Endothelial cell of umbilical vein (primary cell): ENCODE data around the gene GAS7. TPM values are rescaled to one million over a fixed set of nuclear protein-coding genes. Genes with fewer than 3 reads are reported as not detected.

ENCODE experiments used
- BruUV-seq: library from RNA; stranded (reverse); fragments of 400-500 nt; replicated peaks from 2 replicates; lab custom pipeline; 2021; lab: Mats Ljungman, UMichigan
- CTCF ChIA-PET: fragments of 300-600, 350-600 bp; sonication (Branson Sonifier 250); formaldehyde crosslinking; loops from one replicate; lab custom pipeline; 2021; ENCODE audit warnings: antibody characterized with exemption, inconsistent platforms; lab: Charles Lee
- POLR2A ChIA-PET: fragments of 300-600, 350-600 bp; sonication (Branson Sonifier 250); formaldehyde crosslinking; loops from one replicate; lab custom pipeline; 2021; ENCODE audit warnings: antibody characterized with exemption, inconsistent platforms; lab: Charles Lee
- DNase-seq: peaks from one replicate; pipeline ENCODE4 v3.0.0-alpha.2; 2011; ENCODE audit warnings: low read depth, low spot score
- FAIRE-seq: peaks from 2 replicates; lab custom pipeline; 2011; peaks lifted over from hg19 to GRCh38; lab: Jason Lieb, UNC
- H2AFZ ChIP-seq: 2 replicates; pipeline ENCODE4 v1.6.0; 2012; ENCODE audit warnings: low read depth, low read length, control low read depth, inconsistent platforms
- H3K27ac ChIP-seq: 2 replicates; pipeline ENCODE4 v1.5.1; 2011; ENCODE audit warnings: low read depth, mild to moderate bottlenecking, control low read depth, low read length, moderate library complexity; ENCODE audit not compliant: insufficient read depth
- H3K27me3 ChIP-seq, 2 experiments: 2 replicates each; pipeline versions ENCODE4 v1.6.0 to v1.6.1; 2011; ENCODE audit warnings: low read length in 2 of 2, mixed read lengths in 1 of 2; ENCODE audit not compliant: control insufficient read depth in 2 of 2, insufficient read depth in 2 of 2
- H3K36me3 ChIP-seq, 2 experiments: 2 replicates in 1 of 2; 3 replicates in 1 of 2; pipeline ENCODE4 v1.5.1; 2011; ENCODE audit warnings: low read length in 2 of 2, mild to moderate bottlenecking in 1 of 2, moderate library complexity in 1 of 2; ENCODE audit not compliant: control insufficient read depth in 2 of 2, insufficient read depth in 2 of 2; ENCODE audit errors: extremely low read depth in 1 of 2
- H3K4me1 ChIP-seq: 3 replicates; pipeline ENCODE4 v1.5.1; 2011; ENCODE audit warnings: mild to moderate bottlenecking, low read length; ENCODE audit not compliant: control insufficient read depth, insufficient read depth; ENCODE audit errors: extremely low read depth
- H3K4me2 ChIP-seq: 2 replicates; pipeline ENCODE4 v1.6.1; 2011; ENCODE audit warnings: low read length, control low read depth, mixed read lengths; ENCODE audit not compliant: insufficient read depth
- H3K4me3 ChIP-seq, 3 experiments: fragments of 200-600 bp in 1 of 3; sonication (generic), shearing (Covaris generic) in 1 of 3; replicated peaks in 1 of 3; 2 replicates each; pipeline ENCODE4 v1.5.1; 2011 to 2016; ENCODE audit warnings: control low read depth in 3 of 3, low read length in 3 of 3, mild to moderate bottlenecking in 2 of 3, inconsistent platforms in 1 of 3, low read depth in 1 of 3, moderate library complexity in 1 of 3; ENCODE audit not compliant: insufficient read depth in 1 of 3
- H3K79me2 ChIP-seq: 2 replicates; pipeline ENCODE4 v1.6.0; 2012; ENCODE audit warnings: low read length, inconsistent platforms; ENCODE audit not compliant: control insufficient read depth, insufficient read depth
- H3K9ac ChIP-seq: replicated peaks from 2 replicates; pipeline ENCODE3; 2011; ENCODE audit warnings: low read length, control low read depth; ENCODE audit not compliant: insufficient read depth; ENCODE audit errors: extremely low read depth
- H3K9me1 ChIP-seq: replicated peaks from 3 replicates; pipeline ENCODE4 v1.6.0; 2011; ENCODE audit warnings: mild to moderate bottlenecking, low read length; ENCODE audit not compliant: control insufficient read depth, insufficient read depth; ENCODE audit errors: extremely low read depth
- H3K9me3 ChIP-seq: replicated peaks from 2 replicates; pipeline ENCODE4 v1.5.1; 2012; ENCODE audit warnings: low read length, inconsistent platforms; ENCODE audit not compliant: control insufficient read depth, insufficient read depth
- H4K20me1 ChIP-seq: replicated peaks from 2 replicates; pipeline ENCODE3; 2011; ENCODE audit warnings: mild to moderate bottlenecking, low read length; ENCODE audit not compliant: control insufficient read depth, insufficient read depth; ENCODE audit errors: extremely low read depth
- EZH2 ChIP-seq: IDR thresholded peaks from 2 replicates; pipeline ENCODE4 v1.6.1; 2012; ENCODE audit warnings: borderline replicate concordance, low read depth, mild to moderate bottlenecking, moderate library complexity, low read length, inconsistent platforms; ENCODE audit not compliant: severe bottlenecking
- FOS ChIP-seq: IDR thresholded peaks from 2 replicates; pipeline ENCODE4 v1.6.1; 2011; ENCODE audit warnings: mild to moderate bottlenecking, low read length, moderate library complexity, borderline replicate concordance; ENCODE audit not compliant: insufficient read depth
- GATA2 ChIP-seq: IDR thresholded peaks from 2 replicates; pipeline ENCODE4 v1.7.0; 2011; ENCODE audit warnings: low read depth, mild to moderate bottlenecking, moderate library complexity, mixed read lengths, low read length; ENCODE audit not compliant: insufficient read length, insufficient read depth
- JUN ChIP-seq: IDR thresholded peaks from 2 replicates; pipeline ENCODE4 v1.6.1; 2011; ENCODE audit warnings: borderline replicate concordance, low read depth; ENCODE audit not compliant: insufficient read length, insufficient read depth
- MYC ChIP-seq: IDR thresholded peaks from one replicate; pipeline ENCODE4 v1.6.1; 2011; ENCODE audit warnings: mild to moderate bottlenecking, low read depth, low read length
- POLR2A ChIP-seq: IDR thresholded peaks from 2 replicates; pipeline ENCODE4 v1.6.1; 2012; ENCODE audit warnings: low read depth, mild to moderate bottlenecking, control low read depth, low read length
- POLR2AphosphoS5 ChIP-seq: IDR thresholded peaks from 2 replicates; pipeline ENCODE4 v1.6.1; 2012; ENCODE audit warnings: low read depth, mild to moderate bottlenecking, control low read depth, low read length, moderate library complexity; ENCODE audit not compliant: insufficient read depth
- dilution Hi-C: fragments of 300-500 bp; cut with MboI; formaldehyde crosslinking; loops from one replicate; pipeline ENCODE4 v1.15.0; 2019; ENCODE audit warnings: low sequenced_read_pairs; ENCODE audit not compliant: extremely low pct_ligation_motif_present
- intact Hi-C: fragments of 100-400 bp; cut with micrococcal nuclease; formaldehyde crosslinking; loops from one replicate; pipeline ENCODE4 v1.10.0; 2022
- polyA plus RNA-seq, 4 experiments: library from polyadenylated mRNA; depleted of rRNA in 3 of 4; stranded (reverse) in 3 of 4; unstranded in 1 of 4; fragments of >200 nt; gene quantifications; 2 replicates each; pipeline versions ENCODE4 v1.2.1 to v1.2.3, GENCODE V29; 2011 to 2012; ENCODE audit warnings: missing spikeins in 1 of 4
- total RNA-seq: library from RNA; stranded (reverse); gene quantifications from 2 replicates; pipeline ENCODE4 v1.2.3, GENCODE V29; 2021
- TF ChIP-seq, protein P1 (sequence below), 2 donors: IDR thresholded peaks; 1 replicate in 1 of 2; 2 replicates in 1 of 2; pipeline ENCODE4 v1.5.1; 2011; ENCODE audit warnings: low read length in 2 of 2, mild to moderate bottlenecking in 2 of 2, moderate library complexity in 2 of 2, control low read depth in 1 of 2, inconsistent platforms in 1 of 2, low read depth in 1 of 2; ENCODE audit not compliant: insufficient read depth in 1 of 2; ENCODE audit errors: extremely low read depth in 1 of 2
- TF ChIP-seq, protein P2 (sequence below): IDR thresholded peaks from 2 replicates; pipeline ENCODE4 v1.6.1; 2011; ENCODE audit not compliant: insufficient read depth, insufficient read length

Gene GAS7
- total and polyA plus RNA-seq, 2 donors (not counting 3 experiments of a cell fraction or from before 2014, with no cell fraction given), result not detected

DNA sequence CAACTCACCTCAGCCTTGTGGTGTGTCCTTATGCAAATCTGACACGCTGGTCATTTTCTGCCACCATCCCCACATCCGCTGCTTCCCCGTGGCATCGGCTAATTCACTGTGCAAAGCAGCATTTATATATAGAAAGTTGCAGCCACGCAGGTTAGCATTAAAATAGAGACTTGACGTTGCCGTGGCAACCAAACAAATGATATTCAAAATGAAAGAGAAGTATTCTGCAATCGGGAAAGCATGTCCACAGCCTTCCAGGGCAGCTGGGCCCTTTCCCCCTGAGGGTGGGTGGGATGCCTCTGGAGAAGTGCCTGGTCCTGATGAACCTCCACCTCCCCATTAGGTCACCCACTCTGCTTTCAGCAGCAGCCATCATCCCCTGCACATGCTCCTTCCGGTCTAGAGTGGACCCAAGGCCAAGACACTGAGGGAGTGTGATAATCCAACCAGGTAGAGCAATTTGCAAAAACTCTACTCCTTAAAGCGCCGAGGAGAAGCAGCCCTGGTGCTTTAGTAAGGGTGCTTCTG lies 138.7 kb downstream of the GAS7 start:
- no peaks in the 10 kb centered on the region for H3K9me1 ChIP-seq
- no peak for FAIRE-seq
- no peaks in the 10 kb centered on the region for H4K20me1 ChIP-seq
- no peak overlapping the region for H3K27ac ChIP-seq
- intact Hi-C loops (no loop called here), dilution Hi-C loops (no loop called here)
- no peak overlapping the region for H2AFZ ChIP-seq
- no peak overlapping the region for H3K4me2 ChIP-seq
- no peaks in the 10 kb centered on the region for H3K79me2 ChIP-seq
- TF ChIP-seq POLR2AphosphoS5, result no peak
- no peak for TF ChIP-seq FOS
- TF ChIP-seq EZH2, result no peak
- TF ChIP-seq GATA2, result no peak
- TF ChIP-seq MYC, result no peak
- no peak for TF ChIP-seq JUN
- no peak overlapping the region for H3K9ac ChIP-seq
- BruUV-seq, result no TSS peak
- H3K4me3 ChIP-seq, result no peak overlapping the region
- no peaks in the 10 kb centered on the region for H3K27me3 ChIP-seq
- peaks cover 8% of the 10 kb centered on the region for H3K9me3 ChIP-seq
- no peak for DNase-seq
- ChIA-PET POLR2A (no interaction called here), CTCF (no interaction called here)
- no peaks in the 10 kb centered on the region for H3K36me3 ChIP-seq
- H3K4me1 ChIP-seq, result no peaks in the 10 kb centered on the region

DNA sequence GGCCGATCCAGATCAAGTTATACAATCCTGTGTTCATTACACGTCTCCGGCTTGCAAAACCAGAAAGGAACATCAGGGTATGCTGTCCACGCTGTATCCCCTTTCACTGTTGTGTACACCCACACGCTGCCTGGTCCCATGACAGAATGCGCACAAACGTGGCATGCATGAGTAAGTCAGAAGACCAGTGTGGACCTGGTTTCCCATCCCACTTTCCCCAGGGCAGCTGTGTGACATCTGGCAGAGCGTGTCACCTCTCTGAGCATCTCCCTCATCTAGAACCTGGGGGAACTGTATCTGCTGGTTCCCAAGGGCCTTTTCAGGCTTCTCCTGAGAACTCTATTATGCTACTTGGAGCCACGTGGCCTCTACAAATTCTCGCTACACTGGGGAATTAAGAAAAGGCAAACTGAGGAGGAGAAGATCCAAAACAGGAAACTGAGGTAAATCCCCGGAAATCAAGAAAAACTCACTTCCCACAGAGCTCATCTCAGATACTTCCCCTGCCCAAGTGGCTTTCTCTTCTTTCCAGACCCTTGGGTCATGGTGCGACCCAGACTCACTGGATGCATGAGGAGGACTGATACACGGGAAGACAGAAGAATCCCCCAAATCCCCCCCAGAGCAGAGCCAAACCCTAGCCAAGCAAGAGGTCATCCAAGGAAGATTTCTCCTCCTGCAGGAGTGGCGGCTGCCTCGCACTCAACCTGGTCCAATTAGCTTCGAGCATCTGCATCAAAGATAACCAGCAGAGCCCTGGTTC lies 139.3 kb downstream of the GAS7 start:
- ChIA-PET POLR2A (no interaction called here), CTCF (no interaction called here)
- Histone ChIP-seq H4K20me1 (no peaks in the 10 kb centered on the region), H3K9ac (no peak overlapping the region), H3K9me1 (no peaks in the 10 kb centered on the region), H3K4me1 (no peaks in the 10 kb centered on the region), H3K4me2 (no peak overlapping the region), H3K36me3 (no peaks in the 10 kb centered on the region), H2AFZ (no peak overlapping the region), H3K4me3 (no peak overlapping the region), H3K27ac (no peak overlapping the region), H3K79me2 (no peaks in the 10 kb centered on the region), H3K9me3 (peaks cover 10% of the 10 kb centered on the region), H3K27me3 (no peaks in the 10 kb centered on the region)
- dilution Hi-C loops, result no loop called here
- TF ChIP-seq JUN, result no peak
- no peak for TF ChIP-seq POLR2AphosphoS5
- no peak for TF ChIP-seq EZH2
- TF ChIP-seq MYC, result no peak
- TF ChIP-seq, protein P1, sequence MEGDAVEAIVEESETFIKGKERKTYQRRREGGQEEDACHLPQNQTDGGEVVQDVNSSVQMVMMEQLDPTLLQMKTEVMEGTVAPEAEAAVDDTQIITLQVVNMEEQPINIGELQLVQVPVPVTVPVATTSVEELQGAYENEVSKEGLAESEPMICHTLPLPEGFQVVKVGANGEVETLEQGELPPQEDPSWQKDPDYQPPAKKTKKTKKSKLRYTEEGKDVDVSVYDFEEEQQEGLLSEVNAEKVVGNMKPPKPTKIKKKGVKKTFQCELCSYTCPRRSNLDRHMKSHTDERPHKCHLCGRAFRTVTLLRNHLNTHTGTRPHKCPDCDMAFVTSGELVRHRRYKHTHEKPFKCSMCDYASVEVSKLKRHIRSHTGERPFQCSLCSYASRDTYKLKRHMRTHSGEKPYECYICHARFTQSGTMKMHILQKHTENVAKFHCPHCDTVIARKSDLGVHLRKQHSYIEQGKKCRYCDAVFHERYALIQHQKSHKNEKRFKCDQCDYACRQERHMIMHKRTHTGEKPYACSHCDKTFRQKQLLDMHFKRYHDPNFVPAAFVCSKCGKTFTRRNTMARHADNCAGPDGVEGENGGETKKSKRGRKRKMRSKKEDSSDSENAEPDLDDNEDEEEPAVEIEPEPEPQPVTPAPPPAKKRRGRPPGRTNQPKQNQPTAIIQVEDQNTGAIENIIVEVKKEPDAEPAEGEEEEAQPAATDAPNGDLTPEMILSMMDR (IDR thresholded peaks at IDR 0.05; ENCODE audit: extremely low read depth in 1 of 2, insufficient read depth in 1 of 2, low read depth in 1 of 2, low read length in 2 of 2), result no peak
- no peak for TF ChIP-seq POLR2A
- no peak for TF ChIP-seq FOS
- no peak for TF ChIP-seq GATA2
- TF ChIP-seq, protein P2, sequence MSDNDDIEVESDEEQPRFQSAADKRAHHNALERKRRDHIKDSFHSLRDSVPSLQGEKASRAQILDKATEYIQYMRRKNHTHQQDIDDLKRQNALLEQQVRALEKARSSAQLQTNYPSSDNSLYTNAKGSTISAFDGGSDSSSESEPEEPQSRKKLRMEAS, result no peak
- intact Hi-C loops, result no loop called here
- no TSS peak for BruUV-seq
- DNase-seq (no peak), FAIRE-seq (no peak)
